ENCODE data around the gene MICB. TPM values are rescaled to one million over a fixed set of nuclear protein-coding genes. Genes with fewer than 3 reads are reported as not detected.

MICB gene
- total and polyA plus RNA-seq, 2 of the 8 experiments (the other 6 are each of a cell fraction or from before 2014, with no cell fraction given) = 16.2 to 25.3 TPM

DNA sequence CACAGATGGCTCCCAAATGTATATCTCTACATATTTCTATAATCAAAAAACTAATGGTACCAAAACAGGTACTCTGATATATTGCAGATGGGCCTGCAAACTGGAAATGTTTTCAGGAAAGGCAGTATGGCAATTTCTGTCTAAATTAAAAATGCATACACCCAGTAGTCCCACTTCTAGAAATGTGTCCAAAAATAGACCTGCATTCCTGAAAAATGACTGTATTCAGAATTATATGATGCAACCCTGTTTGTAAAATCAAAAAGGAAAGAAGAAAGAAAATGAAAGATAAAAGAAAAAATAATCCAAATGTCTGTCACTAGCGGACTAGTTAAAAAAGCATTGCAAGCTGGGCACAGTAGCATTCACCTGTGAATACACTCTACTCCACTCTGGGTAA lies 12.9 kb upstream of the MICB start:
- CTCF ChIA-PET (ENCODE audit: partially characterized antibody) = interaction anchor here (0.6 to 2.2 kb wide), 2 partner anchors 11 to 95 kb away, joined by 3 to 10 read pairs; no protein-coding TSS in a partner anchor
- TF ChIP-seq, protein P1, sequence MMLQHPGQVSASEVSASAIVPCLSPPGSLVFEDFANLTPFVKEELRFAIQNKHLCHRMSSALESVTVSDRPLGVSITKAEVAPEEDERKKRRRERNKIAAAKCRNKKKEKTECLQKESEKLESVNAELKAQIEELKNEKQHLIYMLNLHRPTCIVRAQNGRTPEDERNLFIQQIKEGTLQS (IDR thresholded peaks at IDR 0.05; ENCODE audit: insufficient read depth, low read depth, low read length) = no peak
- TF ChIP-seq HDAC2 (IDR thresholded peaks at IDR 0.05; ENCODE audit: borderline replicate concordance in 1 of 2, low read depth in 2 of 2, low read length in 2 of 2) = no peak
- TF ChIP-seq NANOG (IDR thresholded peaks at IDR 0.05; ENCODE audit: insufficient read depth, low read depth, low read length, poor library complexity, severe bottlenecking) = no peak
- no peak for TF ChIP-seq RAD21 (IDR thresholded peaks at IDR 0.05 in 1 of 2, conservative IDR thresholded peaks at IDR 0.05 in 1 of 2; ENCODE audit: low read depth in 2 of 2, low read length in 2 of 2)
- TF ChIP-seq RFX5 (IDR thresholded peaks at IDR 0.05; ENCODE audit: borderline replicate concordance, low read depth, low read length) = no peak
- TF ChIP-seq FOSL1 (IDR thresholded peaks at IDR 0.05; ENCODE audit: insufficient read depth, low read depth, low read length) = no peak
- TF ChIP-seq SIN3A (conservative IDR thresholded peaks at IDR 0.05 in 1 of 2, IDR thresholded peaks at IDR 0.05 in 1 of 2; ENCODE audit: low read depth in 1 of 2, low read length in 2 of 2) = no peak
- TF ChIP-seq RNF2 (IDR thresholded peaks at IDR 0.05; ENCODE audit: borderline replicate concordance, low read depth, low read length, missing control alignments, poor library complexity, severe bottlenecking) = no peak
- no peak for TF ChIP-seq CBX5 (IDR thresholded peaks at IDR 0.05; ENCODE audit: low read depth, low read length)
- TF ChIP-seq, protein P2, sequence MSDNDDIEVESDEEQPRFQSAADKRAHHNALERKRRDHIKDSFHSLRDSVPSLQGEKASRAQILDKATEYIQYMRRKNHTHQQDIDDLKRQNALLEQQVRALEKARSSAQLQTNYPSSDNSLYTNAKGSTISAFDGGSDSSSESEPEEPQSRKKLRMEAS (IDR thresholded peaks at IDR 0.05) = no peak
- no peak for TF ChIP-seq YY1 (IDR thresholded peaks at IDR 0.05; ENCODE audit: low read depth, low read length)

More for the DNA sequence above, 12.9 kb upstream of the MICB start:
- no peak overlapping the region for H2BK20ac ChIP-seq (ENCODE audit: low read length)
- no peak overlapping the region for H4K91ac ChIP-seq (replicated peaks; ENCODE audit: insufficient read length, low read length)
- no peaks in the 10 kb centered on the region for H3K4me1 ChIP-seq (replicated peaks in 1 of 4; ENCODE audit: control insufficient read depth in 3 of 4, insufficient read depth in 4 of 4, low read length in 3 of 4)
- no peak overlapping the region for H3K56ac ChIP-seq (replicated peaks; ENCODE audit: insufficient read length, low read depth, low read length)
- no peak overlapping the region for H3K14ac ChIP-seq (ENCODE audit: insufficient read length)
- H4K20me1 ChIP-seq (replicated peaks in 1 of 2; ENCODE audit: control insufficient read depth in 1 of 2, insufficient read depth in 2 of 2, low read length in 2 of 2) = no peaks in the 10 kb centered on the region
- H2BK5ac ChIP-seq (ENCODE audit: low read depth, low read length) = no peak overlapping the region
- H3K9me3 ChIP-seq (ENCODE audit: insufficient read depth in 2 of 2, low read depth in 1 of 2, low read length in 1 of 2) = no peaks in the 10 kb centered on the region
- no peaks in the 10 kb centered on the region for H3K23me2 ChIP-seq (ENCODE audit: low read depth, low read length)
- no peak overlapping the region for H2AFZ ChIP-seq (ENCODE audit: low read length)
- H4K8ac ChIP-seq (ENCODE audit: extremely low read depth, insufficient read depth, low read length) = no peak overlapping the region
- no peaks in the 10 kb centered on the region for H3K36me3 ChIP-seq (ENCODE audit: control insufficient read depth in 2 of 4, insufficient read depth in 4 of 4, low read length in 3 of 4)
- POLR2A ChIA-PET (ENCODE audit: partially characterized antibody) = interaction anchor here (1.0 kb wide), 1 partner anchor 10 kb away, joined by 3 read pairs; no protein-coding TSS in a partner anchor
- H2BK12ac ChIP-seq (ENCODE audit: low read depth, low read length) = no peak overlapping the region
- H3K4me3 ChIP-seq (ENCODE audit: extremely low read depth in 1 of 4, insufficient read depth in 2 of 4, low read depth in 3 of 4, low read length in 4 of 4) = no peak overlapping the region
- WGBS, 2 experiments (ENCODE audit: extremely low coverage in 1 of 2, insufficient coverage in 1 of 2, insufficient read length in 1 of 2, insufficient replicate concordance in 2 of 2, low coverage in 1 of 2, low lambda C conversion rate in 2 of 2, missing lambda C conversion rate in 1 of 2) = 69% methylated on average over 1 of the region's 1 CpG; no CpG with 5 or more reads in 1 of the 2 experiments
- no peak overlapping the region for H2BK15ac ChIP-seq (ENCODE audit: low read length)
- no peak overlapping the region for H3K23ac ChIP-seq (ENCODE audit: insufficient read length)
- no peak for FAIRE-seq
- H3K4me2 ChIP-seq (ENCODE audit: insufficient read depth in 1 of 2, low read depth in 2 of 2, low read length in 2 of 2) = no peak overlapping the region
- no peaks in the 10 kb centered on the region for H3K79me1 ChIP-seq (ENCODE audit: low read depth, low read length)
- no peak for DNase-seq (ENCODE audit: low read depth in 1 of 2, low spot score in 2 of 2)
- no peak overlapping the region for H3K9ac ChIP-seq (replicated peaks in 1 of 4; ENCODE audit: extremely low read depth in 1 of 4, low read depth in 3 of 4, low read length in 3 of 4)
- no peak overlapping the region for H3K27ac ChIP-seq (ENCODE audit: low read depth, low read length)
- H3K27me3 ChIP-seq (replicated peaks in 1 of 4; ENCODE audit: control insufficient read depth in 3 of 4, extremely low read depth in 1 of 4, insufficient read depth in 3 of 4, low read length in 3 of 4) = no peaks in the 10 kb centered on the region; a peak in 1 of 7 replicates
- no peak overlapping the region for H4K5ac ChIP-seq (ENCODE audit: insufficient read length, low read depth, low read length)
- H3K4ac ChIP-seq (replicated peaks; ENCODE audit: insufficient read length, low read depth, low read length) = no peak overlapping the region
- H2AK5ac ChIP-seq (ENCODE audit: low read depth, low read length) = no peak overlapping the region
- no peak overlapping the region for H2BK120ac ChIP-seq (replicated peaks; ENCODE audit: low read depth, low read length)
- H3K79me2 ChIP-seq (ENCODE audit: control insufficient read depth in 1 of 2, insufficient read depth in 2 of 2, low read length in 2 of 2) = no peaks in the 10 kb centered on the region
- no peak overlapping the region for H3K18ac ChIP-seq (ENCODE audit: extremely low read depth, low read length)
